Measurements from ENCODE around the gene WFDC5.
"Not testable (repeated sequence)": the region's sequence is repeated elsewhere in the genome, so short reads cannot be mapped to it uniquely, and the experiment has no call there.

WFDC5 gene

DNA sequence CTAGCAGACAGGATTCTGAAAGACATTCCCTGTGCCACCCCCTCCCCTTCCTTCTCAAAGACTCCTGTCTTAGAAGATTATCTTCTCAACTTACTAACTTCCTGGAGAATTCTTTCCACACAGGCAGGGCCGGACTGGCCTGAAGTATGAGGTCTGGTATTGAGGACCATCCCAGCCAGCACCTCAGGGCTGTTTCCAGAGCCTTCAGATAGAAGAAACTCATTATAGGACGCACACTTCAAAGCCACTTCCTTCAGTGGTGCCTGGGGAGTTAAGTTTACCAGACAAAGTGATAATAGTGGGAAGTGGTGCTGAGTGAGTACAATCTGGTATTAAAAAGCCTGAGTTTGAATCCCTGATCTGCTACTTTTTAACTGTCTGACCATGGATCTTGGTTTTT is 29.7 kb downstream of the WFDC5 start:
- Mint-ChIP-seq H3K27me3 (no peaks in the 10 kb centered on the region), H3K4me3 (no peak overlapping the region), H3K36me3 (peaks cover 28% of the 10 kb centered on the region), H3K9me3 (peaks cover 6% of the 10 kb centered on the region), H3K4me1 (no peaks in the 10 kb centered on the region), H3K27ac (peak overlapping the region; percentile 20)

DNA sequence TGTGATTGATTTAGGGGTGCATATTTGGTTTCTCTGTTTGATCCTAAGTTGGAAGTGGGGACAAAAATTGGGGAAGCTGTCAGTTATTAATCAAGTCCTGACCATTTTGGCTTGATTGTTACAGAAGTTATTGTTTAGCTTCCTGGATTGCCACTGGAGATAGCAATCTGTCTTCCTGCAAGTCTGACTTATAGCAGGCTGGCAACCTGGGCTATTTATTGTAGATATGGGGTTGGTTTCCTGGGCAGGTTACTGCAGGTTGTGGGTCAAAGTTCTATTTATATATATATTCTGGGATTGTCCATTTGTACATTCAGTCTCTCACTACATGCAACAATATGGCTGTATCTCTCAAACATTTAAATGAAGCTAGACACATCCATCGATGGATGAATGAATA is 31.8 kb downstream of the WFDC5 start:
- no peaks in the 10 kb centered on the region for H3K27me3 Mint-ChIP-seq
- no peaks in the 10 kb centered on the region for H3K4me1 Mint-ChIP-seq
- H3K27ac Mint-ChIP-seq = peak overlapping the region; percentile 89

DNA sequence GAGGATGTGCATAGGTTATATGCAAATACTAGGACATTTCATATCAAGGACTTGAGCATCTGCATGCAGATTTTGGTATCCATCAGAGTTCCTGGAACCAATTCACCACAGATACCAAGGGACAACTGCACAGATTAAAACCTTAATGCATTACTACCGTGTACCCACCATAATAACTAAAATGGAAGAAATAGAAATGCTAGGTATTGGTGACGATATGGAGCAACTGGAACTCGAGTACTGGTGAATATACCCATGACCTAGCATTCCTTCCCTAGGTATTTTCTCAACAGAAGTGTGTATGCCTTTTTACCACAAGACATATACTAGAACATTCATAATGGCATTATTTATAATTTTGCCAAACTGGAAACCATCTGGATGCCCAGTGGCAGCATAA is 32.5 kb downstream of the WFDC5 start:
- Mint-ChIP-seq H3K4me3 (no peak overlapping the region), H3K4me1 (no peaks in the 10 kb centered on the region), H3K27ac (peak overlapping the region; percentile 89), H3K27me3 (no peaks in the 10 kb centered on the region), H3K36me3 (peaks cover 43% of the 10 kb centered on the region), H3K9me3 (peaks cover 6% of the 10 kb centered on the region)

More for the DNA sequence above, 31.8 kb downstream of the WFDC5 start:
- peaks cover 6% of the 10 kb centered on the region for H3K9me3 Mint-ChIP-seq
- H3K4me3 Mint-ChIP-seq = no peak overlapping the region
- H3K36me3 Mint-ChIP-seq = peaks cover 43% of the 10 kb centered on the region

DNA sequence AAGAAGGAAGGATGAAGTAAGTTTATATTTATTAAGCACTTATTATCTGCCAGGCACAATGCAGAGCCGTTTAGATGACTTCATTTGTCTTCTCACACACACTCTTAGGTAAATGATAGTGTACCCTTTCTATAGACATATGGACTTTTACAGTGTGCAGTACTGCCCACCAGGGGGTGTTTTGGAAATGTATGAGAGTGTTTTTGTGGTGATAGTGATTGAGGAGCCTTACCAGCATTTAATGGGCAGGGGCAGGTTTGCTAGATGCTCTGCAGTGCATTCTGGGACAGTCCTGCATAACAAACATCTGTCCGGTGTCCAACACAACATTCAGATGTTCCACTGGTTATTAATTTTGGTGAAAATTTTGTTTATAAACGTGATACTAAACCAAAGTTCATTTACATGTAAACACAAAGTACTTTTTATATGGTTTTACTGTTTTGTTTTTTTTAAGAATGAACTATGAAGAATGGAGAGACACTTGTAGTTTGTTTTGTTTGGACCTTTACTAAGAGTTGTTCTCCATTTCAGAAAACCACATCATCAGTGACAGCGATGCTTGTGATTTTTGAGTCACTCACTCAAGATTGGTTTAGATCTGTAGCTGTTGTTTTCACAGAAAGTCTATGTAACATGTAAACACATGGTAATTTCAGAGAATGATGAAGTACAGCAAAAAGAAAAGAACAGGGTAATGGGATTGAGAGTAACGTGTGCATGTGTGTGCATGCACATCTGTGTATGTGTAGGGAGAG is 33.9 kb downstream of the WFDC5 start:
- Mint-ChIP-seq H3K4me1 (no peaks in the 10 kb centered on the region), H3K36me3 (peaks cover 45% of the 10 kb centered on the region), H3K27me3 (no peaks in the 10 kb centered on the region), H3K9me3 (peaks cover 6% of the 10 kb centered on the region), H3K27ac (peak overlapping the region; percentile 27), H3K4me3 (no peak overlapping the region)

DNA sequence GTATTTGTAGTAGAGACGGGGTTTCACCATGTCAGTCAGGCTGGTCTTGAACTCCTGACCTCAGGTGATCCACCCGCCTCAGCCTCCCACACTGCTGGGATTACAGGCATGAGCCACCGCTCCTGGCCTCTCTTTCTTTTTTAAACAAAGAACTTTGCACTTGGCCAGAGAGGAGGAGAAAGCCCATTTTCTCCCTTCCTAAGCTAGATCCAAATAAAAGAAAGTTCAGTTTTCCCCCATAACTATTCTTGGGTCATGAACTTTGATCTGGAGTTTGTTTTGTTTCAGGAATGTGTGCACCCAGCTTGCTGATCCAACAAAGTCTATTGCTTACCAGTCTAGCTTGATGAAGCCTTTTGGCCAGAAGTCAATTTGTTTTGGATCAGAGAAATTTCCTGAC is 37.4 kb downstream of the WFDC5 start:
- Mint-ChIP-seq H3K27me3 (no peaks in the 10 kb centered on the region), H3K36me3 (peaks cover 43% of the 10 kb centered on the region), H3K4me1 (peaks cover 9% of the 10 kb centered on the region)

DNA sequence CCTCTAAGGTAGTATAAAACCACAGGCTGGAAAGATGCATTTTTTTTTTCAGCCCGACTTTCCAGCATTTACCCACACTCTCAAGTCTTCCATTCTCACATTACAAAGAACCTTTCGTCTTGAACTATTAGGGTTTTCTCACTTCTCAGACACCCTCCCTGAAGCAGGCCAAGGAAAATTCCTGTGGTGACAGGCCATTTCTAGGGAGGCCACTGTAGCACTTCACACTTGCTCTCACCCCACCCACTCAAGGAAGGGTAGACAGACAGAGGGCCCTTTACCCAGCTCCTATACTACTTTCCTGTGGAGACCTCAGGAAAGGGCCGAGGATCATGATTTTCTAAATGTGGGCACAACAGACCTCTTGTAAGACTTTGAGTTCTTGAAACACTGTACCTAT is 41.8 kb downstream of the WFDC5 start:
- Mint-ChIP-seq H3K9me3 (no peaks in the 10 kb centered on the region), H3K4me3 (no peak overlapping the region), H3K4me1 (peaks cover 38% of the 10 kb centered on the region), H3K27ac (peak overlapping the region; percentile 79), H3K36me3 (peaks cover 25% of the 10 kb centered on the region), H3K27me3 (no peaks in the 10 kb centered on the region)

More for the DNA sequence above, 37.4 kb downstream of the WFDC5 start:
- H3K9me3 Mint-ChIP-seq = peaks cover 6% of the 10 kb centered on the region
- H3K4me3 Mint-ChIP-seq = no peak overlapping the region
- peak overlapping the region; percentile 23 for H3K27ac Mint-ChIP-seq

DNA sequence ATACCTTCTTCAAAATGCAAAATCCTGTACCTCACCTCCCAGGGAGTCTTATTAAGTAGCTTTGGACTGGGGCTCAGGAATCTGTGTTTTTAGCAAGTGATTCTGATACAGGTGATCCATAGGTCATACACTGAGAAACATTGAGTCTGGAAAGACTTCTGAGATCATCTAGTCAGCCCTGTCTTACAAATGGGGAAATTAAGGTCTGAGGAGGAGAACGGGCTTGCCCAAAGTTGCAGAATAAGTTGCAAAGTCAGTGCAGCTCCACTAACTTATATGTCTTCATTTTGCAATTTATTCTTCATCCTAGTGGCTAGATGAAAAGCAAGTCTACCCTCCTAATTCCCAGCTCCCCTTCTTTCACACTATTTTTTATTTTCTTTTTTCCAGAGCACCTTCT is 42.9 kb downstream of the WFDC5 start:
- Mint-ChIP-seq H3K4me3 (no peak overlapping the region), H3K9me3 (no peaks in the 10 kb centered on the region), H3K27ac (peak overlapping the region; percentile 30), H3K27me3 (no peaks in the 10 kb centered on the region), H3K36me3 (peaks cover 27% of the 10 kb centered on the region), H3K4me1 (peaks cover 48% of the 10 kb centered on the region)

DNA sequence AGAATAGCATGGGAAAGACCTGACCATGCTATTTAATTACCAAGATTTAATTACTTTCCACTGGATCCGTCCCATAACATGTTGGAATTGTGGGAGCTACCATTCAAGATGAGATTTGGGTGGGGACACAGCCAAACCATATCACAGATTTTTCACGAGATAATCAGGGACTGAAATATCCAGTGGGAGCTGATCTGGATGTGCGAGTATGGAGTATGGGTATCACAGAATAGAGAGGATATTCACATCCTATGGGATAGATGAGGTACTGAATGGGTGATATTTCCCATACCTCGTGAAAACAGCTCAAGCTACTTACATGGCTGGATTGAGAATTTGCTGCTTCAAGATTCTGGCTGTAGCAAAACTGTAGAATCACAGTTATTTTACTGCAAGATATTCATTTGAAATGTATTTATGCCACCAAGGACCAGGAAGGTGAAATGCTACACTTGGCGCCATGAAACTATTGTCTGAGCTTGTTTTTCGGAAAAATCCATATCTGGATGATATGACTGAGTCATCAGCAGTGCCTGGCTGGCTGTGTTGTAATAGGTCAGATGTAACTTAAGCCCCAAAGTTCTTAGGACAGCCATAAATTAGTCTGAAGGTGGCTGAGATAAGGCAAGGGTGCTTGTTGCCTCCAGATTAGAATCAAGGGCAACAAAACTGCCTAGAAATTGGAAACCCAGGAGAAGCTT is 43.9 kb downstream of the WFDC5 start:
- Mint-ChIP-seq H3K27me3 (no peaks in the 10 kb centered on the region), H3K27ac (peak overlapping the region; percentile 70), H3K9me3 (no peaks in the 10 kb centered on the region), H3K4me1 (peaks cover 56% of the 10 kb centered on the region), H3K4me3 (no peak overlapping the region), H3K36me3 (peaks cover 24% of the 10 kb centered on the region)

DNA sequence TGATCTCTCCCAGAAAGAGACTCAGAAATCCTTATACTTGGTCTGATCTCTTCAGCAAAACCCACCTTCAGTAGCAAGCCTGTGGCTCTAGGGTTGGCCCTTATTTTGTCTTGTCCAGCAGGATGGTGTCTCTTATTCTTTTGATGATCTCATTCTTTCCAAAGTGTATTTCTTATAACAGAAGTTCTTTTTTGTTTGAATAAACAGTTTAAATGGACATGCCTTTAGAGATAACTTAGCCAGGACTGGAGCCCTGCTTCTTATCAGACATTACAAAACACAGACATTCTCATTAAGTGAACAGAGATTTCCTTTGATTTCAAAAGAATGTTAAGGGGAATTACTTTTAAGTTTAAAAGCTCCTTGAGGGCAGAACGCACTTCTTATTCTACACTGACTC is 45.7 kb downstream of the WFDC5 start:
- Mint-ChIP-seq H3K4me1 (peaks cover 73% of the 10 kb centered on the region), H3K9me3 (no peaks in the 10 kb centered on the region), H3K36me3 (peaks cover 23% of the 10 kb centered on the region), H3K27me3 (no peaks in the 10 kb centered on the region), H3K4me3 (no peak overlapping the region), H3K27ac (peak overlapping the region; percentile 86)

DNA sequence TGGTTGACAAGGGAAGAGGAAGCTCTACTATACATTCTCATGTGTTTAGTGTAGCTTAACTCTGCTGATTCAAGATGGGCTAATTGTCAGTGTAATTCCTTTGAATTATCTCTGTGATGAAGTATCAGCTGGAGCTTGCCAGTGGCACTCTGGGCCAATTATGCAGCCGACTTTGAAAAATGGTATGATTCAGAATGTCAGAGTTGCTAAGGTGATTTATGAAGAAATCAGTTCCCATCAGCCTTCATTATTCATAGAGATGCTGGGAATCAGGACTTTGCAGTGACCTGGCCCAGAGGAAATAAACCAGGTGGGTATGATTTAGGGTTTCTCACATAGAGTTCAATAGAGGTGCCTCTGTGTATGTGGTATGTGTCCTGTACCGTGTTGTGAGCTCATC is 47.4 kb downstream of the WFDC5 start:
- Mint-ChIP-seq H3K27ac (peak overlapping the region; percentile 23), H3K4me3 (no peak overlapping the region), H3K36me3 (peaks cover 26% of the 10 kb centered on the region), H3K4me1 (peaks cover 75% of the 10 kb centered on the region), H3K9me3 (no peaks in the 10 kb centered on the region), H3K27me3 (no peaks in the 10 kb centered on the region)

DNA sequence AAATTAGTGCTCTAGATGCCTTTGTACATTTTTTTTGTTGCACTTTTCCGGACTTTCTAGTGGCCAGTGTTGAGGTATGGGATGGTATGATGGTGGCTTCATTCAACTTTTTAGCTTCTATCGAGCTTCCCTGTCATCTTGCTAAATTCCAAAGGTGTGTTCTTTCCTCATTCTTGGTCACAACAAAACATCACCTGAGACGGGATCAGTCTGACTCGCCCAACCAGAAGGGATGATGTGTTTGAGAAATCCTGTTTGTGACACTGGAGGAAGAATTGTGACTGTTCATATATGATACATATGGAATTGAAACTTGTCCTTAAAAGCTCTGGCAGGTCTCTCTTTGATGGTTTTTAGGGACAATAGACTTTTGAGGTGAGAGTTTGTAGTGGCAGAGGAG is 47.9 kb downstream of the WFDC5 start:
- Mint-ChIP-seq H3K4me3 (no peak overlapping the region), H3K27me3 (no peaks in the 10 kb centered on the region), H3K9me3 (no peaks in the 10 kb centered on the region), H3K4me1 (peaks cover 78% of the 10 kb centered on the region), H3K27ac (peak overlapping the region; percentile 90), H3K36me3 (peaks cover 27% of the 10 kb centered on the region)

DNA sequence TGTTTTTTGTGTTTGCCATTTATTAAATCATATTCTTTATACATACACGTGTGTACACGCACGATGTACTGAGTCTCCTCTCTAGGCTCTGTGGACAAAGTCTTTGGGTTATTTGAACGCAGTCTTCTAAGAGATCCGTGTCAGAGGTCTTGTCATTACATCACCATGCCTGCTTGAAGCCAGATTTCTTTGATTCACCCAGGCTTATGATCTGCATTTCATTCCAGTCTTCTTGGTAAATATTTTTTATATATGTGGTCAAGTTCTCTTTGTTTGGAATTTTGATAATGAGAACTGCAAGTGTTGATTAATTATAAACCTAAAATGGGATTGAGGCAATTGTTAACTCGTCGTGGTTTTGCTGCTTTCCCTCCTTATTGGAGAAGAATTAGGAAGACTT is 48.6 kb downstream of the WFDC5 start:
- Mint-ChIP-seq H3K4me3 (no peak overlapping the region), H3K27ac (peak overlapping the region; percentile 90)

DNA sequence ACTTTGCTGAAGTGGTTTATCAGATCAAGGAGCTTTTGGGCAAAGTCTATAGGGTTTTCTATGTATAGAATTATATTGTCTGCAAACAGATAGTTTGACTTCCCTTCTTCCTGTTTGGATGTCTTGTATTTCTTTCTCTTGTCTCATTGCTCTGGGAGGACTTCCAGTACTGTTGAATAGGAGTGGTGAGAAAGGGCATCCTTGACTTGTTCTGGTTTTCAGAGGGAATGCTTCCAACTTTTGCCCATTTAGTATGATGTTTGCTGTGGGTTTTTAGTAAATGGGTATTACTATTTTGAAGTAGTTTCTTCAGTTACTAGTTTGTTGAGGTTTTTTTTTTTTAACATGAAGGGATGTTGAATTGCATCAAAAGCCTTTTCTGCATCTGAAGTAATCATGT is 50.2 kb downstream of the WFDC5 start:
- Mint-ChIP-seq H3K36me3 (peaks cover 26% of the 10 kb centered on the region), H3K27ac (peak overlapping the region; percentile 63), H3K4me1 (peaks cover 81% of the 10 kb centered on the region), H3K27me3 (no peaks in the 10 kb centered on the region), H3K9me3 (no peaks in the 10 kb centered on the region), H3K4me3 (peak overlapping the region; percentile 31)

More for the DNA sequence above, 48.6 kb downstream of the WFDC5 start:
- H3K27me3 Mint-ChIP-seq = no peaks in the 10 kb centered on the region
- H3K4me1 Mint-ChIP-seq = peaks cover 81% of the 10 kb centered on the region
- no peaks in the 10 kb centered on the region for H3K9me3 Mint-ChIP-seq
- H3K36me3 Mint-ChIP-seq = peaks cover 28% of the 10 kb centered on the region

DNA sequence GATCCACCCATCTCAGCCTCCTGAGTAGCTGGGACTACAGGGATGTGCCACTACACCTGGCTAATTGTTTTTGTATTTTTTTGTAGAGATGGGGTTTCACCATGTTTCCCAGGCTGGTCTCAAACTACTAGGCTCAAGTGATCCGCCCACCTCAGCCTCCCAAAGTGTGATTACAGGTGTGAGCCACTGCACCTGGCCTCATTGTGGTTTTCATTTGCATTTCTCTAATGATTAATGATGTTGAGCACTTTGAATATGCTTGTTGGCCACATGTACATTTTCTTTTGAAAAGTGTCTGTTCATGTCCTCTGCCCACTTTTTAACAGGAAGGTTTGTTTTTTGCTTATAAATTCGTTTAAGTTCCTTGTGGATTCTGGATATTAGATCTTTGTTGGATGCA is 51.9 kb downstream of the WFDC5 start:
- not testable (repeated sequence) for H3K9me3 Mint-ChIP-seq, H3K27me3 Mint-ChIP-seq
- H3K4me1 Mint-ChIP-seq = peaks cover 83% of the 10 kb centered on the region
- peak overlapping the region; percentile 72 for H3K4me3 Mint-ChIP-seq
- H3K36me3 Mint-ChIP-seq = peaks cover 24% of the 10 kb centered on the region
- H3K27ac Mint-ChIP-seq = peak overlapping the region; percentile 74

DNA sequence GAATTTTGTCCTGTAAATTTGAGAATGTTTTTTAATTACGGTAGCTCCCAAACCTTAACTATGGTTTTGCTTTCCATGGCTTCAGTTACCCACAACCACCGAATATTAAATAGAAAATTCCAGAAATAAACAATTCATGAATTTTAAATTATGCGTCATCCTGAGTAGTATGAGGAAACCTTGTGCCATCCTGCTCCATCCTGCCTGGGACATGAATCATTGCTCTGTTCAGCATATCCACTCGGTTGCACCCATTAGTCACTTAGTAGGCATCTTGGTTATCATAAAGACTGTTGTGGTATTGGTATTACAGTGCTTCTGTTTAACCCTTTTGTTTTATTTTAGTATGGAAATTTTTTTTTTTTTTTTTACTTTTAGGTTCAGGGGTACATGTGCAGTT is 53.7 kb downstream of the WFDC5 start:
- Mint-ChIP-seq H3K4me3 (no peak overlapping the region), H3K9me3 (no peaks in the 10 kb centered on the region), H3K27me3 (no peaks in the 10 kb centered on the region), H3K36me3 (peaks cover 23% of the 10 kb centered on the region), H3K4me1 (peaks cover 81% of the 10 kb centered on the region), H3K27ac (peak overlapping the region; percentile 51)

DNA sequence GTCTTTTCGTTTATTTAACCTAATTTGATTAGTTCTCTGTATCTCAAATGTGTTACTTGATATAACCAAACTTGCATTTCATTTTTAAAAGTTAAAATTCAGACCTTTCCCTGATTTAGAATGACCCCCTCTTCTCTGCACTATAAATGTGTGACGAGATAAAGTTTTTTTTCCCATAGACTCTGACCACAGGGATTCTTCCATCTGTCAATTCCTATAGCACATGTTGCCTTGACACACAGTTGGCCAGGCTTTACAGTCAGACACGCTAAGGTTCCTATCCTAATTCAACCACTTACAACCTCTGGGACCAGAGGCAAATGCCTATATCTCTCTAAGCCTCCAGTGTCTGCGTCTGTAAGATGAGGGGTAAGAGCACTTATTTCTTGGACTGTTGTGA is 54.7 kb downstream of the WFDC5 start:
- H3K4me3 Mint-ChIP-seq = no peak overlapping the region
- peaks cover 84% of the 10 kb centered on the region for H3K4me1 Mint-ChIP-seq
- H3K27ac Mint-ChIP-seq = peak overlapping the region; percentile 41
- H3K27me3 Mint-ChIP-seq = no peaks in the 10 kb centered on the region
- H3K9me3 Mint-ChIP-seq = no peaks in the 10 kb centered on the region
- H3K36me3 Mint-ChIP-seq = peaks cover 23% of the 10 kb centered on the region
